DOHH2 (cell line): Measurements from ENCODE around the gene MAMDC4.

Experiments used
- H3F3A ChIP-seq: fragments of 200-600 bp; sonication (generic), shearing (Covaris generic); 2 replicates; pipeline ENCODE4 v1.6.0; 2016; ENCODE audit warnings: antibody characterized with exemption, mild to moderate bottlenecking; ENCODE audit not compliant: control insufficient read depth, insufficient read depth
- H3K27ac ChIP-seq: fragments of 200-600 bp; sonication (generic); 2 replicates; pipeline ENCODE4 v1.5.1; 2014; ENCODE audit warnings: low read depth, mild to moderate bottlenecking, low read length, moderate library complexity
- H3K27me3 ChIP-seq: fragments of 200-600 bp; sonication (generic); 2 replicates; pipeline ENCODE4 v1.6.1; 2014; ENCODE audit warnings: mild to moderate bottlenecking, low read length, mixed read lengths; ENCODE audit not compliant: control insufficient read depth
- H3K36me3 ChIP-seq: fragments of 200-600 bp; sonication (generic); 2 replicates; pipeline ENCODE4 v1.6.1; 2014; ENCODE audit warnings: mild to moderate bottlenecking, low read length, moderate library complexity, mixed read lengths; ENCODE audit not compliant: control insufficient read depth
- H3K4me1 ChIP-seq: fragments of 200-600 bp; sonication (generic); 2 replicates; pipeline ENCODE4 v1.6.1; 2014; ENCODE audit warnings: mild to moderate bottlenecking, low read length, mixed read lengths; ENCODE audit not compliant: control insufficient read depth
- H3K4me2 ChIP-seq: fragments of 200-600 bp; sonication (generic); 2 replicates; pipeline ENCODE4 v1.6.0; 2014; ENCODE audit warnings: mild to moderate bottlenecking, low read length, moderate library complexity
- H3K4me3 ChIP-seq: fragments of 200-600 bp; sonication (generic); 2 replicates; pipeline ENCODE4 v1.5.1; 2014; ENCODE audit warnings: mild to moderate bottlenecking, low read length, mixed read lengths
- H3K79me2 ChIP-seq: fragments of 200-600 bp; sonication (generic); 2 replicates; pipeline ENCODE4 v1.6.1; 2014; ENCODE audit warnings: mild to moderate bottlenecking, low read length, mixed read lengths; ENCODE audit not compliant: control insufficient read depth
- H3K9me2 ChIP-seq: fragments of 200-600 bp; sonication (generic); replicated peaks from 2 replicates; pipeline ENCODE4 v1.6.1; 2014; ENCODE audit warnings: mild to moderate bottlenecking, low read length, mixed read lengths; ENCODE audit not compliant: control insufficient read depth
- H3K9me3 ChIP-seq: fragments of 200-600 bp; sonication (generic); 2 replicates; pipeline ENCODE4 v1.6.1; 2014; ENCODE audit warnings: antibody characterized with exemption, low read length, mixed read lengths; ENCODE audit not compliant: control insufficient read depth, insufficient read depth
- H4K20me1 ChIP-seq: fragments of 200-600 bp; sonication (generic); 2 replicates; pipeline ENCODE4 v1.6.0; 2014; ENCODE audit warnings: low read depth, mild to moderate bottlenecking, antibody characterized with exemption, low read length, moderate library complexity; ENCODE audit not compliant: control insufficient read depth, insufficient read depth
- EZH2phosphoT487 ChIP-seq: fragments of 200-600 bp; sonication (generic); IDR thresholded peaks from 2 replicates; pipeline ENCODE4 v1.6.1; 2017; ENCODE audit warnings: borderline replicate concordance, mild to moderate bottlenecking, antibody characterized with exemption, low read length, moderate library complexity, mixed read lengths
- TF ChIP-seq, protein P1 (sequence below): fragments of 200-600 bp; sonication (generic); IDR thresholded peaks from one replicate; pipeline ENCODE4 v1.5.1; 2014; ENCODE audit warnings: antibody characterized with exemption, mild to moderate bottlenecking, low read depth, low read length; ENCODE audit not compliant: poor library complexity, severe bottlenecking

MAMDC4 gene

DNA sequence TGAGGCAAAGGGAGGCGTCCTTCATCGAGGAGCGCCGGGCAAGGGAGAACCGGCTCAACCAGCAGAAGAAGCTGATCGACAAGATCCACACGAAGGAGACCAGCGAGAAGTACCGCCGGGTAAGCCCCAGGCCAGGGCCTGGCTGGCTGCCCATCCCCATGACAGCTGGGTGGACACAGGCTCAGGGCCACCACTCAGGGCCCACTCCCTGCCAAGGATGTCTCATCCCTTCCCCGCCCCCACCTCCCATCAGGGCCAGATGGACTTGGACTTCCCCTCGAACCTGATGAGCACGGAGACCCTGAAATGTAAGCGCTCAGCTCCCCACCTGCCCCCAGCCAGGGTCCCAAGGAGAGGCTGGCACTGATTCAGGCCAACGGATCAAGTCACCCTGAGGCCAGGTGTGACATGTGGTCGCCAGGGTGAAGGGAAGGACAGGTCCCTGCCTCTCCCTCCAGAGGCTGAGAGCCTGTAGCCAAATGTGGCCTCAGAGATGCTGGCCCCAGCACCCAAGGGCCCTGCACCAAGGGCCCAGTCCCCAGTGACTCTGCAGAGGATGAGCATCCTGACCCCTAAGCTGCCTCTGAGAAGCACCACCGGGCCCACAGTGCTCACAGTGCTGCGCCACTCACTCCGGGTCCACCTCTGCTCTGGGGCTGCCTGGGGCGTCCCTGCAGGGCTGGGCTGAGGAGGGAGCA is 47.5 kb upstream of the MAMDC4 start:
- Histone ChIP-seq H3F3A (0 out of 2 replicates have a peak, but pooled peaks cover 7% of the 10 kb centered on the region), H3K4me3 (no peak overlapping the region), H3K27ac (no peak overlapping the region), H3K27me3 (peaks cover 15% of the 10 kb centered on the region), H3K36me3 (peaks cover 32% of the 10 kb centered on the region), H4K20me1 (peaks cover 6% of the 10 kb centered on the region), H3K4me2 (no peak overlapping the region), H3K79me2 (peaks cover 30% of the 10 kb centered on the region), H3K9me3 (no peaks in the 10 kb centered on the region), H3K4me1 (peaks cover 40% of the 10 kb centered on the region), H3K9me2 (no peaks in the 10 kb centered on the region)
- TF ChIP-seq, protein P1, sequence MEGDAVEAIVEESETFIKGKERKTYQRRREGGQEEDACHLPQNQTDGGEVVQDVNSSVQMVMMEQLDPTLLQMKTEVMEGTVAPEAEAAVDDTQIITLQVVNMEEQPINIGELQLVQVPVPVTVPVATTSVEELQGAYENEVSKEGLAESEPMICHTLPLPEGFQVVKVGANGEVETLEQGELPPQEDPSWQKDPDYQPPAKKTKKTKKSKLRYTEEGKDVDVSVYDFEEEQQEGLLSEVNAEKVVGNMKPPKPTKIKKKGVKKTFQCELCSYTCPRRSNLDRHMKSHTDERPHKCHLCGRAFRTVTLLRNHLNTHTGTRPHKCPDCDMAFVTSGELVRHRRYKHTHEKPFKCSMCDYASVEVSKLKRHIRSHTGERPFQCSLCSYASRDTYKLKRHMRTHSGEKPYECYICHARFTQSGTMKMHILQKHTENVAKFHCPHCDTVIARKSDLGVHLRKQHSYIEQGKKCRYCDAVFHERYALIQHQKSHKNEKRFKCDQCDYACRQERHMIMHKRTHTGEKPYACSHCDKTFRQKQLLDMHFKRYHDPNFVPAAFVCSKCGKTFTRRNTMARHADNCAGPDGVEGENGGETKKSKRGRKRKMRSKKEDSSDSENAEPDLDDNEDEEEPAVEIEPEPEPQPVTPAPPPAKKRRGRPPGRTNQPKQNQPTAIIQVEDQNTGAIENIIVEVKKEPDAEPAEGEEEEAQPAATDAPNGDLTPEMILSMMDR: no peak
- no peak for TF ChIP-seq EZH2phosphoT487

DNA sequence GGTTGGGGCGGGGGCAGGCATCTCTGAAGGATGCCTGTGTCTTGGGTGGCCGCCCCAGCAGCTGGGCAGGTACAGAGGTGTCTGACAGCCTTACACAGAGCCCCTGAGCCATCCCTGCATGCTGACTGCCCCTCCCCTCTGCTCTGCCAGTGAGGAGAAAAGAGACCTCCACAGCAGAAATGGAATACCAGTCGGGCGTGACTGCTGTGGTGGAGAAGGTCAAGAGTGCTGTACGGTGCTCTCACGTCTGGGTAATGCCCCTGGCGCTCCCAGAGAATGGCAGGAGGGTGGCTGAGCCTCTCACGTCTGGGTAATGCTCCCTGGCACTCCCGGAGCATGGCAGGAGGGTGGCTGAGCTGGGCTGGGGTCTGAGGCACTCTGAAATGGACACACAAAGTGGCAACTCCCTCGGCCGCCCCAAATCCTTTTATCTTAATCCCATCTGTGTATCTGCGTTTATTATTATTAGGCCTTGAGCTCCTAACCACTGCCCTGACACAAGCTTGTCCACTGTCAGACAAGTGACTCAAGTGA is 46.9 kb upstream of the MAMDC4 start:
- Histone ChIP-seq H3K79me2 (peaks cover 37% of the 10 kb centered on the region), H3K36me3 (peaks cover 38% of the 10 kb centered on the region), H3K4me3 (no peak overlapping the region), H3K27ac (no peak overlapping the region), H3K4me2 (no peak overlapping the region), H4K20me1 (peaks cover 8% of the 10 kb centered on the region), H3K4me1 (peaks cover 41% of the 10 kb centered on the region), H3K9me3 (no peaks in the 10 kb centered on the region), H3K9me2 (no peaks in the 10 kb centered on the region), H3K27me3 (peaks cover 13% of the 10 kb centered on the region), H3F3A (0 out of 2 replicates have a peak, but pooled peaks cover 6% of the 10 kb centered on the region)
- no peak for TF ChIP-seq EZH2phosphoT487
- TF ChIP-seq, protein P1: no peak

DNA sequence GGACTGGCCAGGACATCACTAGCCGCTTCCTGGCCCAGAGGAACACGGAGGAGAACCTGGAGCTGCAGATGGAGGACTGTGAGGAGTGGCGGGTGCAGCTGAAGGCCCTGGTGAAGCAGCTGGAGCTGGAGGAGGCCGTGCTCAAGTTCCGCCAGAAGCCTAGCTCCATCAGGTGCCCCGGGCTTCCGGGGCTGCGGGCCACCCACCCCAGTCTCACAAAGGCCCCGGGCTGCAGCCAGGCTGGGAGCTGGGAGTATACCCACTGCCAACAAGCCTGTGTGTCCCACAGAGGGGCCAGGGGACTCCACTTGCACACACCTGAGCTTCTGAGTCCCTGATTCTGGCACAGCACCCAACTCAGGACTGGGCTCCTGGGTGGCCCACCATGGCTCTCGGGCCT is 46.1 kb upstream of the MAMDC4 start:
- Histone ChIP-seq H3K79me2 (peaks cover 44% of the 10 kb centered on the region), H3K9me2 (no peaks in the 10 kb centered on the region), H3K4me3 (no peak overlapping the region), H3K4me1 (peaks cover 36% of the 10 kb centered on the region), H4K20me1 (peaks cover 8% of the 10 kb centered on the region), H3K9me3 (no peaks in the 10 kb centered on the region), H3F3A (no peaks in the 10 kb centered on the region), H3K27me3 (peaks cover 10% of the 10 kb centered on the region), H3K4me2 (0 out of 2 replicates have a peak overlapping the region, but pooled peaks have one; percentile 92), H3K27ac (no peak overlapping the region), H3K36me3 (peaks cover 46% of the 10 kb centered on the region)
- TF ChIP-seq, protein P1: no peak
- TF ChIP-seq EZH2phosphoT487: no peak
